Renal pelvis (tissue), 4 donors: ENCODE data around the gene FXYD5. TPM values are rescaled to one million over a fixed set of nuclear protein-coding genes. Genes with fewer than 3 reads are reported as not detected.
A peak's percentile ranks its signal among the peaks of the same experiment; 100 is the strongest.
"Not testable (repeated sequence)": the region's sequence is repeated elsewhere in the genome, so short reads cannot be mapped to it uniquely, and the experiment has no call there.

ENCODE experiments used
- DNase-seq: peaks from one replicate; pipeline ENCODE4 v3.0.0-alpha.2; 2013
- polyA plus RNA-seq, 3 donors: library from polyadenylated mRNA; unstranded; fragments of 120-200 nt; gene quantifications; one replicate each; pipeline ENCODE4 v1.2.1, GENCODE V29; 2013; ENCODE audit not compliant: insufficient read length in 3 of 3

FXYD5 gene
- polyA plus RNA-seq, 3 donors, result 21.7 to 26.8 (median 23.0) TPM

- no peak for DNase-seq
These were observed 36.1 kb upstream of the FXYD5 start for GRCh38 chr19:35118268-35119020.

- DNase-seq, result no peak
These were observed 35.4 kb upstream of the FXYD5 start for GRCh38 chr19:35119091-35119490.

- no peak for DNase-seq
These were observed 34.9 kb upstream of the FXYD5 start for GRCh38 chr19:35119578-35120155.

- DNase-seq, result no peak
These were observed 34.0 kb upstream of the FXYD5 start for GRCh38 chr19:35120492-35120891.

GRCh38 chr19:35120898-35121297 lies 33.6 kb upstream of the FXYD5 start:
- no peak for DNase-seq

GRCh38 chr19:35122687-35123551 lies 31.6 kb upstream of the FXYD5 start:
- DNase-seq, result no peak

- no peak for DNase-seq
These were observed 31.0 kb upstream of the FXYD5 start for GRCh38 chr19:35123573-35123972.

GRCh38 chr19:35124098-35125060 lies 30.2 kb upstream of the FXYD5 start:
- DNase-seq, result peak; percentile 88

- no peak for DNase-seq
These were observed 29.2 kb upstream of the FXYD5 start for GRCh38 chr19:35125270-35125717.

GRCh38 chr19:35125749-35126623 lies 28.5 kb upstream of the FXYD5 start:
- DNase-seq, result no peak

GRCh38 chr19:35126624-35126959 lies 27.9 kb upstream of the FXYD5 start:
- no peak for DNase-seq

- DNase-seq, result no peak
These were observed 26.7 kb upstream of the FXYD5 start for GRCh38 chr19:35127871-35128270.

GRCh38 chr19:35128398-35129057 lies 26.0 kb upstream of the FXYD5 start:
- no peak for DNase-seq

GRCh38 chr19:35129724-35130274 lies 24.7 kb upstream of the FXYD5 start:
- not testable (repeated sequence) for DNase-seq

GRCh38 chr19:35130761-35131720 lies 23.5 kb upstream of the FXYD5 start:
- DNase-seq, result no peak

- DNase-seq, result no peak
These were observed 22.3 kb upstream of the FXYD5 start for GRCh38 chr19:35132254-35132653.

- no peak for DNase-seq
These were observed 20.7 kb upstream of the FXYD5 start for GRCh38 chr19:35133826-35134225.

GRCh38 chr19:35134601-35135242 lies 19.8 kb upstream of the FXYD5 start, which contains the start of gene LGI4:
TSS of gene LGI4 (minus strand) at chr19:35135059. CDS start at chr19:35134680, 379 bp downstream.
- DNase-seq, result no peak
